Central memory CD8-positive, alpha-beta T cell (primary cell): ENCODE results near the gene LILRB5.
A peak's percentile ranks its signal among the peaks of the same experiment; 100 is the strongest.
"Not testable (repeated sequence)": the region's sequence is repeated elsewhere in the genome, so short reads cannot be mapped to it uniquely, and the experiment has no call there.

Experiments used
- ATAC-seq: fragments of 150-1000 bp; cut with Tn5 transposase; replicated peaks from 2 replicates; pipeline ENCODE4 v1.10.0; 2022; ENCODE audit warnings: mild to moderate bottlenecking, moderate FRiP score, moderate number of reproducible peaks; ENCODE audit not compliant: poor library complexity, severe bottlenecking; ENCODE audit errors: extremely low read depth
- DNase-seq, 2 donors: peaks; one replicate each; pipeline ENCODE4 v3.0.0; 2021; ENCODE audit warnings: low spot score in 2 of 2
- H3K27ac Mint-ChIP-seq: one replicate; pipeline ENCODE4 v1.8.0; 2022; ENCODE audit warnings: low read depth, mild to moderate bottlenecking, moderate library complexity, mixed read lengths
- H3K27me3 Mint-ChIP-seq: one replicate; pipeline ENCODE4 v1.8.0; 2022; ENCODE audit warnings: mixed read lengths
- H3K36me3 Mint-ChIP-seq: one replicate; pipeline ENCODE4 v1.8.0; 2022; ENCODE audit warnings: mild to moderate bottlenecking, moderate library complexity, mixed read lengths; ENCODE audit not compliant: insufficient read depth
- H3K4me1 Mint-ChIP-seq: one replicate; pipeline ENCODE4 v1.8.0; 2022; ENCODE audit warnings: mixed read lengths
- H3K4me3 Mint-ChIP-seq: one replicate; pipeline ENCODE4 v1.8.0; 2022; ENCODE audit warnings: mild to moderate bottlenecking, moderate library complexity, mixed read lengths
- H3K9me3 Mint-ChIP-seq: one replicate; pipeline ENCODE4 v1.8.0; 2022; ENCODE audit warnings: mixed read lengths

Gene LILRB5

DNA sequence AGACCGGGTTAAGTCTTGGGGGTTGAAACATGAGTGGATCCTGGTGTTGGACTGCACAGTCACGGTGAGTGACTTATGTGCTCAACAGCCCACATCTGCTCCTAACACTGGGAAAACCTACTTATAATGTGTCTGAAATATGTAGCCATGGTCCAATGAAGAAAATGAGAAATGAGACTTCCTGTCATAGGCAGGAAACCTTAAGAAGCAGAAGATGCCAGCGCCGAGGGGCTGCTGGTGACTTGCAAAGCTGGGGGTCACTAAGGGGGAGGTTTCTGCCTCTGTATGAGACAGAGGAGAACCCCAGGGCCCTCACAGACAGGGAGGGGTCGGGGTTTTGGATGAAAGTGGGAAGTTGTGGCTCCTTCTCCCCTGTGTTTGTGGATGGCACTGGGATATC is 15.1 kb upstream of the LILRB5 start:
- H3K4me3 Mint-ChIP-seq, H3K4me1 Mint-ChIP-seq, H3K36me3 Mint-ChIP-seq, ATAC-seq, H3K9me3 Mint-ChIP-seq, DNase-seq, H3K27ac Mint-ChIP-seq: not testable (repeated sequence)
- peaks cover 79% of the 10 kb centered on the region for H3K27me3 Mint-ChIP-seq

DNA sequence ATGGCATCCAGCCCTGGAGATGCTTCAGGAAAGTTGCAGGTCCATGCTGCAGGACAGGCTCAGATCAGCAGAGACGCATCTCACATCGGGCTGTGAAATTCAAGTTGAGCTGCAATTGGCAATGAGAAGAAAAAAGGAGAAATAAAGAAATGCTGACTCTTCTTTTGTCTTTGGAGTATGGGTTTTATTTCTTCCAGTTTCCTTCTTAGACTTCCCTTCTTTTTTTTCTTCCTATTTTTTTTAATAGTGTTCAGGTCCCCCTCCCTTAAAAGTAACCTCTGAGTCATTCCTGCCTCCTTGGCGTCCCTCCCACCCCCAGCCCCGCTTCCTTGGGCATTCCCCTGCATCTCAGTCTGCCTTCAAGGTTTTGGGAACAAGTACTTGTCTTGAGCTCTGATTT is 14.5 kb upstream of the LILRB5 start:
- not testable (repeated sequence) for ATAC-seq

DNA sequence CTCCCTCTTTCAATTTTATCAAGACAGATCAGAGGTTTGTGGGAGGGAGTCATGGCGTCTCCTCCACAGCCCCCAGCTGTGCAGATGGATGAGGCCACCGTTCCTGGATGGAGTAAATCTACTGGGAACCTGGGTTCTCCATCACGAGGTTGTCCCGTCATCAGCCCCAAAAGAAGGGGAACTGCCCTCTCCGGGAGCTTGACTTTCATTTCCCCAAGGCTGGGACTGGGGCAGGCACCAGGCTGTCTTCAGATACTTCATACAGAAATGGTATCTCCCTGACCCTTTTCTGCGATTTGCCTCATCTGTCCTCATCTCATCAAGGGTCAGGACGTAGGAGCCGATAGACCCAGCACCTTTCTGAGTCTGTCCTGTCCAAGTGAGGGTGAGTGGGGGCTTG is 14.0 kb upstream of the LILRB5 start:
- Mint-ChIP-seq H3K4me3 (no peak overlapping the region), H3K4me1 (no peaks in the 10 kb centered on the region), H3K27ac (no peak overlapping the region), H3K9me3 (no peaks in the 10 kb centered on the region), H3K27me3 (peaks cover 87% of the 10 kb centered on the region), H3K36me3 (no peaks in the 10 kb centered on the region)
- DNase-seq (no peak), ATAC-seq (no peak)

More for the DNA sequence above, 14.5 kb upstream of the LILRB5 start:
- peaks cover 82% of the 10 kb centered on the region for H3K27me3 Mint-ChIP-seq
- H3K4me1 Mint-ChIP-seq, H3K36me3 Mint-ChIP-seq, H3K4me3 Mint-ChIP-seq, H3K9me3 Mint-ChIP-seq, DNase-seq, H3K27ac Mint-ChIP-seq: not testable (repeated sequence)

DNA sequence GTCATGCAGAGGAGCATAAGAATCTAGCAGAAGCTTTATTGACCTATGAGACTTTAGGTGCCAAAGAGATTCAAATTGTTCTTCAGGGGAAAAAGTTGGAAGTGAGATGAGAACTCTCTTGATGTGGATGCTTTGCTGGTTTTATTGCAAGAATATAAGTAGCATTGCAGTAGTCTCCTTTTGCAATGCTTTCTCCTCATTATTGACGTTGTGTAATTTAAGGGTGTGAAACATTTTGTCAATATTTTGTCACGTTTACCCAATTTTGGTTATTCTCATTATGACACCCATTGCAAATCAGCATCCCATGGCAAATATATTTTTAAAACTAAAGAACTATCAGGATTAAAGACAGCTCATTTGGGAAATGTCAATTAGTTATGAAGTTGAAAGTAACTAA is 11.9 kb upstream of the LILRB5 start:
- Mint-ChIP-seq H3K27ac (no peak overlapping the region), H3K9me3 (no peaks in the 10 kb centered on the region), H3K4me3 (no peak overlapping the region), H3K4me1 (no peaks in the 10 kb centered on the region), H3K27me3 (peaks cover 84% of the 10 kb centered on the region), H3K36me3 (no peaks in the 10 kb centered on the region)
- ATAC-seq: no peak
- DNase-seq: no peak

DNA sequence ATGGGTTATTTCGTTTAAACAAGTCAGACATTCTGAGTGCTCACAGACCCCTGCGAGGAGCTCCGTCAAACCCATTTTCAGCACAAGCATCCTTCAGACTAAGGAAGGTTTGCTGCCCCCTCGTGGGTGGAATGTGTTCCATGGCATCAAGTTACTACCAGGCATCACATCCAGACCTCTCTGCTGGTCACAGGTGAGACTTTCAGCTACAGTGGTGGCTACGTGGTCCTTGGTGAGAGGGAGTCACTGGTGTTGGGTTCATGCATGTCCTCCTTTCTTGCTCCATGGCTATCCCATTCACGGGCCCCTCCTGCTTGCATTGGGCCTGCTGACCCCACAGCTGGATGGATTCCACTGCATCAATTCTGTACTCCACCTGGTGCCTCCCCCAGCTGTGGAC is 9.1 kb upstream of the LILRB5 start:
- peak; percentile 41 to 46 for DNase-seq
- no peak for ATAC-seq
- Mint-ChIP-seq H3K27me3 (peaks cover 57% of the 10 kb centered on the region), H3K27ac (no peak overlapping the region), H3K4me1 (no peaks in the 10 kb centered on the region), H3K36me3 (no peaks in the 10 kb centered on the region), H3K4me3 (no peak overlapping the region), H3K9me3 (no peaks in the 10 kb centered on the region)

DNA sequence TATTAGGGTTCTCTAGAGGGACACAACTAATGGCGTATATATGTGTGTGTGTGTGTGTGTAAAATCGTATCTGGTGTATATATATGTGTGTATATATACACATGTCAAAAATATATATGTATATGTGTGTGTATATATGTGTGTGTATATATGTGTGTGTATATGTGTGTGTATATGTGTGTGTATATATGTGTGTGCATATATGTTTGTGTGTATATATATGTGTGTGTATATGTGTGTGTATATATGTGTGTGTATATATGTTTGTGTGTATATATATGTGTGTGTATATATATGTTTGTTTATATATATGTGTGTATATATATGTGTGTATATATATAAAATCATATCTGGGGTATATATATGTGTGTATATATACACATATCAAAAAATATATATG is 5.4 kb upstream of the LILRB5 start:
- Mint-ChIP-seq H3K27ac (no peak overlapping the region), H3K9me3 (no peaks in the 10 kb centered on the region), H3K4me1 (no peaks in the 10 kb centered on the region), H3K36me3 (no peaks in the 10 kb centered on the region), H3K4me3 (no peak overlapping the region), H3K27me3 (peaks cover 37% of the 10 kb centered on the region)
- no peak for ATAC-seq
- DNase-seq: no peak

DNA sequence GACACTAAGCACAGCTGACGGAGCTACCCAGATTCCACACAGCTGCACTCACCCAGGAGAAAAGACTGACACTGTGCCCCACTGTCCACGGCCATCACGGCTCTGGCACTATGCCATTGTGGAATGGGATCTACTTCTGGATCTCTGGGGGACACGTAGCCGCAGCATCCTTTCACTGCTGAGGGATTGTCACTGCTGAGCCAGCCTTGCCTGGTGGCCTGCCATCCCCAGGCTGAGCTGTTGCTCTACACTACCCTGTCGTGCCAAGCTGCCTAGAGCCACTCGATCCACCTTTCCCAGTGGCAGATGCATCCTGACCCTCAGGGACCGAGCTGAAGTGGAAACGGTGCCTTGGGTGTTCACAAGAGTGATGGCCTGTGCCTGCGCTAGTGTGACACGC is 5.0 kb upstream of the LILRB5 start:
- Mint-ChIP-seq H3K4me1 (no peaks in the 10 kb centered on the region), H3K36me3 (no peaks in the 10 kb centered on the region), H3K27me3 (peaks cover 38% of the 10 kb centered on the region), H3K4me3 (no peak overlapping the region), H3K27ac (no peak overlapping the region), H3K9me3 (no peaks in the 10 kb centered on the region)
- DNase-seq (no peak), ATAC-seq (no peak)

DNA sequence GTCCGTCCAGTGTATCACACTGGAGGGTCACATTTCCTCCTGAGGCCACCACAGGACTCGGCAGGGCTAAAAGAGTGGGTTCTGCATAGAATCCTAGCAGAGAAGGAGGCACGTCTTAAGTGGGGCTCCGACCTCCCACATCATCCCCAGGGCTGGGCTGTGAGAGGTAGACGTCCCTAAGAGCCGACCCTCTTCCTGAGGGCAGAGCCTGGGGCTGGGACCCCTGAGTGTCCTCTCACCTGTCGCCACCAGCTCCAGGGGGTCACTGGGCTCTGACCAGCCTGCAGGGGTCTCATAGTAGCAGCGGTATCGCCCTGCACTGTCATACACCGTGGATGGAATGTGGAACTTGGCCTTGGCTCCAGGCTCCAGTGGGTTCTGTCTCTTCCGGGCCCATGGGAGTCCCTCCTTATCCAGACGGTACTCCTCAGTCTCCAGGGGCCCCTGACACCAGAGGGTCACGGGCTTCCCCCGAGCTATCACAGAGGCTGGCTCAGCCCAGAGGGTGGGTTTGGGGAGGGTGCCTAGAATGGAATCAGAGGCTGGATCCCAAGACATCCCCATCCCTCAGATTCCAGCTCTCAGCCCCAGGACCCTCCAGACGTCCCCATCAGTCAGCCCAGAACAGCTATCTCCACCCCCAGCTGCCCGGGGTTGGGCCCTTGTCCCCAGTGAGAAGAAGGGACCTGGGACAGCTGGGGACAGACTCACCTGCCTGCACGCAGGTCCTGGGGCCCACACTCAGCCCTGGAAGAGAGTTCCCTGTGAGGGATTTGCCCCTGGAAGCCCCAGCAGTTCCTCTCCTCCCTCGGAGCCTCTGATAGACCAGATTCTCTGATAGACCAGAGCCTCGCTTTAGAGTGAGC is 590 bp downstream of the LILRB5 start:
- ATAC-seq (no peak), DNase-seq (no peak)
- Mint-ChIP-seq H3K4me3 (no peak overlapping the region), H3K27me3 (peaks cover 42% of the 10 kb centered on the region), H3K27ac (no peak overlapping the region), H3K9me3 (no peaks in the 10 kb centered on the region), H3K4me1 (no peaks in the 10 kb centered on the region), H3K36me3 (no peaks in the 10 kb centered on the region)

DNA sequence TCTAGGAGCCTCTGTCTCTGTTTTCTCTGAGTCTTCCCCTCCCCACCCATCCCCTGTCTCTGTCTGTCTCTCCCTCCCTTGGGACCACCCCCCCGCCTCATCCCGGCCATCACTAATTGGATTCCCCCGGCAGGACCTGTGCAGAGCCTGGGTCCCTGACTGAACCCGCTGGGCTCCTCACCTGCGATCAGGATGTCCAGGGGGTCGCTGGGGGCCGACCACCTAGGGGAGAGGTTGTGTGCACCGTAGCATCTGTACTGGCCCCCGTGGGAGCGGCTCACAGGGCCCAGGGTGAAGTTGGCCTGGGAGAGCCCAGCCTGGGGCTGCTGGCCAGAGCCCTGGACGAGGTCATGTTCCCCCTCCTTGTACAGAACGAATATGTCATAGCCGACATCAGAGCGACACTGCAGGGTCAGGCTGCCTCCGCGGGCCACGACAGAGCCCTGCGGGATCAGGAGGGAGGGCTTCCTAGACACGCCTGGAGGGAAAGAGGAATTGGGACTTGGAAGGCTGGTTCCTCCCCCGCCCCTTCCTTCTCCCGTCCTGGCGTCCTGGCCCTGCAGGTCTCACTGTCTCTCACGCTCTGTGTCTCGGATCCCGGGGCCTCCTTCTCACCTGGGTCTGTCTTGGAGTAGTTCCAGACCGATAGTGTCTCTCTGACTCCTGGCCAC is 1.8 kb downstream of the LILRB5 start:
- Mint-ChIP-seq H3K4me3 (no peak overlapping the region), H3K4me1 (no peaks in the 10 kb centered on the region), H3K27me3 (peaks cover 42% of the 10 kb centered on the region), H3K27ac (no peak overlapping the region), H3K9me3 (no peaks in the 10 kb centered on the region), H3K36me3 (no peaks in the 10 kb centered on the region)
- no peak for ATAC-seq
- DNase-seq: no peak

DNA sequence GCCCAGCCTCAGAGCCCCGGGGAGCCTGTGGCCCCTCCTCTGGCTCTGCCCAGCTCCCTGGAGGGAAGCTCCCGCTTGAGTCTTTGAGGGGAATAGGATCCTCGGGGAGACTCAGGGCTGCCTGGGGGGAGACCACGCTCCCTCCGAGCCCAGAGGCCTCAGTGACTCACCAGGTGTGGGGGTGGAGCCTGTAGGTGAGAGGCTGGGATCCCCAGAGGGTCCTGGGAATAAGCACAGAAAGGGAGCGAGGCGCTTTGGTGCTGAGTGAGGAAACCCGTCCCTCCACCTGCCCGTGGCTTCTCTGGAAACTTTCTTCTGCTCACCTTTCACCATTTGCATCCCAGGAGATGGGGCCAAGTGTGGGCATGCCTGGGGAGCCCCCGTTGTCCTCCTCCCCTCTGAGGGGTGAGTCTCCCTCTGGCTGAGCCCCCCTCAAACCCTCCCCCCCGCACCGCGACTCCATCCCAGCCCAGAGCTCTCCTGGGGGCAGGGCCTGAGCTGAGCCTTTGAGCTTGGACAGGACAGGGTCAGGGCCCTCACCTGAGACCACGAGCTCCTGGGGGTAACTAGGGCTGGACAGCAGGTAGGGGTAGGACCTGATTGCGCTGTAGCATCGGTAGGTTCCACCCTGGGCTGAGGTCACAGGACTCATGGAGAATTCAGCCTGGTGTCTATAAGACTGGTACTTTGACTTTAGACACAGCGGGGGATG is 2.7 kb downstream of the LILRB5 start:
- DNase-seq (no peak), ATAC-seq (no peak)
- no peak overlapping the region for H3K27ac Mint-ChIP-seq
- peaks cover 42% of the 10 kb centered on the region for H3K27me3 Mint-ChIP-seq
- no peak overlapping the region for H3K4me3 Mint-ChIP-seq
- H3K9me3 Mint-ChIP-seq: no peaks in the 10 kb centered on the region
- H3K4me1 Mint-ChIP-seq: no peaks in the 10 kb centered on the region
- H3K36me3 Mint-ChIP-seq: no peaks in the 10 kb centered on the region

DNA sequence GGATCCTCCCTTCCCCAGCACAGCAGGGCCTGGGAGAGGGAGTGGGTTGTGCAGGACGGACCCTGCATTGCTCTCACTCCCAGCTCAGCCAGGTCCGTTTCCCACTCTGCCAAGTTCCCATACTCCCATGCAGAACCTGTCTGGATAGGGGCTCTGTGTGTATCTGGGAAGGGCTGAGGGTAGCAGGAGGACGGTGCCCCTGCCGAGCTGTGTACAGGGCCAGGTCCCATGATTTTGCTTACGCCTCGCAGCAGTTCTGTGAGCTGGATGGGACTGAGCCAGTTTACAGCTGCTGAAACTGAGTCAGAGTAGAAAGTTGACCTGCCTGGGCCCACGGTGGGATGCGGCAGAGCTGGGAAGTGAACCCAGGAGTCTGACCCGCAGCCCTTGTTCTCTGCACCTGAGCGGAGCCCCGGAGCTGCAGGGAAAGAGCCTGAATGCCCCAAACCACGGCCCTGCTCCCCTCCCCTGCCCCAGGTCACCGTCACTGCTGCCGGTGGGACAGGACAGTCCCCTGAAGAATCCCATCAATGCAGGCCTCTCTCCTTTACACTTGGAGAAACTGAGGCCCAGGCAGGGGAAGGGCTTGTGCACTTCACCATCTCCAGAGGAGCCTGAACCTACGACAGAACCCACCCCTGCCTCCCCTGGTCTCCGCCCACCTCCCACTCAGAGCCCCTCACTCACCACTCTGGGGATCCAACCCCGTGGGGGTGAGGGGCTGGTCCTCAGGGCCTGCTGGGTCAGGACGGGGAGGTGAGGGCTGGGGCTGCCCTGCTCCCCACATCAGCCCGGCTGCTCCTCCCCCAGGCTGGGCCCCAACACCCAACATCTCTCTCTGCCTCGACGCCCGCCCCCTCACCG is 3.5 kb downstream of the LILRB5 start:
- Mint-ChIP-seq H3K9me3 (no peaks in the 10 kb centered on the region), H3K27me3 (peaks cover 42% of the 10 kb centered on the region), H3K4me3 (no peak overlapping the region), H3K36me3 (no peaks in the 10 kb centered on the region), H3K4me1 (no peaks in the 10 kb centered on the region), H3K27ac (no peak overlapping the region)
- no peak for ATAC-seq
- no peak for DNase-seq

DNA sequence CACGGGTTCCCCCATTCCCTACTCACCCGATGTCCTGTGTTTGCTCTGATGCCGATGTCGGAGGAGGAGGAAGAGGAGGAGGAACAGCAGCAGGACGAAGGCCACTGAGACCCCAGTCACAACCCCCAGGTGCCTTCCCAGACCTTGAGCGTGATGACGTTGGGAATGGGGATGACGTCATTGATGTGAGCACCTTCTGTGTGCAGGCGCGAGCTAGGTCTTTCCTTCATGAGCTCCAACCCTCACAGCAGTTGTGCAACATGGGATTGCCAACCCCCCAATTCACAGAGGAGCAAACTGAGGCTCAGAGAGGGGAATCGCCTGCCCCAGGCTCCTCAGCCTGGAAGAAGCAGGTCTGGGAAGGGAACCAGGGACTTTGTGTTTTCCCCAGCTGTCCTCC is 4.2 kb downstream of the LILRB5 start:
- Mint-ChIP-seq H3K4me3 (no peak overlapping the region), H3K4me1 (peaks cover 6% of the 10 kb centered on the region), H3K27me3 (peaks cover 36% of the 10 kb centered on the region), H3K27ac (no peak overlapping the region), H3K36me3 (no peaks in the 10 kb centered on the region), H3K9me3 (no peaks in the 10 kb centered on the region)
- no peak for ATAC-seq
- DNase-seq: no peak
